KBM-7 (cell line): ENCODE results near the gene EHF.
A peak's percentile ranks its signal among the peaks of the same experiment; 100 is the strongest.

Source experiments
- DNase-seq: peaks from one replicate; pipeline ENCODE4 v3.0.0-alpha.2; 2015
- in situ Hi-C: fragments of 300-500 bp; cut with MboI; formaldehyde crosslinking; loops from 2 replicates; pipeline ENCODE4 v1.14.3; 2020; ENCODE audit warnings: low sequenced_read_pairs, low pct_unique_long_range_greater_than_20kb, mixed read lengths

The EHF gene

GRCh38 chr11:34654483-34655334 lies 33.8 kb downstream of the EHF start:
- in situ Hi-C loops = no loop called here
- peak; percentile 15 for DNase-seq

- DNase-seq = no peak
- in situ Hi-C loops = no loop called here
Observed at GRCh38 chr11:34655335-34656008, 34.6 kb downstream of the EHF start.

GRCh38 chr11:34656062-34656720 lies 35.3 kb downstream of the EHF start:
- no peak for DNase-seq
- in situ Hi-C loops = no loop called here

GRCh38 chr11:34658071-34659015 lies 37.5 kb downstream of the EHF start:
- no peak for DNase-seq
- in situ Hi-C loops = no loop called here

GRCh38 chr11:34659096-34659733 lies 38.3 kb downstream of the EHF start:
- in situ Hi-C loops = no loop called here
- DNase-seq = no peak

GRCh38 chr11:34665077-34665835 lies 44.4 kb downstream of the EHF start:
- DNase-seq = no peak
- in situ Hi-C loops = no loop called here

- in situ Hi-C loops = no loop called here
- no peak for DNase-seq
Observed at GRCh38 chr11:34667810-34668582, 47.1 kb downstream of the EHF start.

GRCh38 chr11:34668583-34669053 lies 47.7 kb downstream of the EHF start:
- DNase-seq = no peak
- in situ Hi-C loops = no loop called here

GRCh38 chr11:34669458-34669857 lies 48.6 kb downstream of the EHF start:
- in situ Hi-C loops = no loop called here
- DNase-seq = no peak

GRCh38 chr11:34671117-34671516 lies 50.2 kb downstream of the EHF start:
- DNase-seq = no peak
- in situ Hi-C loops = no loop called here

- in situ Hi-C loops = no loop called here
- no peak for DNase-seq
Observed at GRCh38 chr11:34671946-34672345, 51.1 kb downstream of the EHF start.

GRCh38 chr11:34674038-34674437 lies 53.1 kb downstream of the EHF start:
- DNase-seq = no peak
- in situ Hi-C loops = no loop called here

- no peak for DNase-seq
- in situ Hi-C loops = no loop called here
Observed at GRCh38 chr11:34676227-34676626, 55.3 kb downstream of the EHF start.

GRCh38 chr11:34679681-34680080 lies 58.8 kb downstream of the EHF start:
- no peak for DNase-seq
- in situ Hi-C loops = no loop called here

GRCh38 chr11:34680206-34680605 lies 59.3 kb downstream of the EHF start:
- in situ Hi-C loops = no loop called here
- DNase-seq = no peak

GRCh38 chr11:34680918-34681586 lies 60.2 kb downstream of the EHF start:
- no peak for DNase-seq

GRCh38 chr11:34682825-34683224 lies 61.9 kb downstream of the EHF start:
- DNase-seq = no peak
- in situ Hi-C loops = no loop called here

More at GRCh38 chr11:34680918-34681586, 60.2 kb downstream of the EHF start:
- in situ Hi-C loops = no loop called here
